B cell (primary cell): ENCODE measurements around the gene FIBCD1.

Source experiments
- CTCF ChIP-seq: fragments of 200-600 bp; IDR thresholded peaks from one replicate; pipeline ENCODE4 v1.8.0; 2022; ENCODE audit warnings: antibody characterized with exemption, mild to moderate bottlenecking
- EZH2 ChIP-seq: IDR thresholded peaks from 2 replicates; pipeline ENCODE4 v1.6.1; 2012; ENCODE audit warnings: borderline replicate concordance, low read depth, mild to moderate bottlenecking, moderate library complexity, low read length; ENCODE audit not compliant: insufficient read depth, poor library complexity, severe bottlenecking

GRCh38 chr9:130890870-130891687 lies 48.0 kb downstream of the FIBCD1 start:
- TF ChIP-seq EZH2 (no peak), CTCF (no peak)
